ENCODE data around the gene METTL17. TPM values are rescaled to one million over a fixed set of nuclear protein-coding genes. Genes with fewer than 3 reads are reported as not detected.
"Not testable (repeated sequence)": the region's sequence is repeated elsewhere in the genome, so short reads cannot be mapped to it uniquely, and the experiment has no call there.

Gene METTL17
- total RNA-seq, 2 experiments from 2014 or later: 92.0 to 94.8 TPM

DNA sequence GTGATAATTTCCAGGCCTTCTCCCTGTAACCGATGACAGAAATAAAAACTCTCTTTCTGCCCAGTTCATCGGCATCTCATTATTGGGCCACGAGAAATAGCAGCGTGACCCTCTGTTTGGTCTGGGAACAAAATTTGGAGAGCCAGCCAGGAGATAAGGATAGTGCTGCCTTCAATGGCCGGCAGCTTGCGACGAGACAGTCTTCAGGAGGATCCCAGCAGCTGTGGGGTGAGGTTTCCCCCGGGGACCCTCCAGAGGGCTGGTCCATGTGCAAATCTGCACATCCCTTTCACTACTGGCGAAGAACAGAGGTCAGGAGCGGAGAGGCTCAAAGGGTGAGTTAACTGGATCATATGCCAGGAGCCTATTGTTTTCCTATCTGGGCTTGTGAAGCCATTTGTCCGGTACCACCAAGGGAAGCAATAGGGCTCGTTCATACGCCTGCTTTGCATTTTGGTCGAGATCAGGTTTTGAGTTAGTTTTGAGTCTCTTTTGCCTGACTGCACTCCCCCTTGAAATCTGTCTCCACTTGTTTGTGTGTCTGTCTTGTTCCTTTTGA, 14.1 kb downstream of the METTL17 start:
- Histone ChIP-seq H3K9me3 (ENCODE audit: control insufficient read depth in 1 of 2, insufficient read depth in 1 of 2, low read length in 2 of 2) (no peaks in the 10 kb centered on the region), H3K27ac (ENCODE audit: low read depth in 1 of 2, low read length in 2 of 2) (no peak overlapping the region), H3K36me3 (ENCODE audit: insufficient read depth, low read length) (no peaks in the 10 kb centered on the region), H3K4me1 (ENCODE audit: insufficient read depth, low read length) (no peaks in the 10 kb centered on the region), H3K27me3 (ENCODE audit: control insufficient read depth in 1 of 2, insufficient read depth in 2 of 2, low read length in 2 of 2) (no peaks in the 10 kb centered on the region), H3K4me3 (ENCODE audit: low read length) (no peak overlapping the region)
- ATAC-seq (ENCODE audit: poor library complexity): no peak
- intact Hi-C loops (cut with DNase I, micrococcal nuclease): no loop called here
- H3K4me1 Mint-ChIP-seq (ENCODE audit: low read depth): no peaks in the 10 kb centered on the region
- no peaks in the 10 kb centered on the region for H3K36me3 Mint-ChIP-seq (ENCODE audit: low read depth)
- ChIA-PET CTCF (interaction anchor here (0.5 to 2.1 kb wide), 4 partner anchors 11 to 440 kb away, joined by 3 to 7 read pairs (median 4); no protein-coding TSS in a partner anchor), POLR2A (no interaction called here)
- no peaks in the 10 kb centered on the region for H3K27me3 Mint-ChIP-seq
- no peaks in the 10 kb centered on the region for H3K9me3 Mint-ChIP-seq
- H3K27ac Mint-ChIP-seq: no peak overlapping the region
- DNase-seq: no peak
- H3K4me3 Mint-ChIP-seq: no peak overlapping the region
- TF ChIP-seq, protein P1, sequence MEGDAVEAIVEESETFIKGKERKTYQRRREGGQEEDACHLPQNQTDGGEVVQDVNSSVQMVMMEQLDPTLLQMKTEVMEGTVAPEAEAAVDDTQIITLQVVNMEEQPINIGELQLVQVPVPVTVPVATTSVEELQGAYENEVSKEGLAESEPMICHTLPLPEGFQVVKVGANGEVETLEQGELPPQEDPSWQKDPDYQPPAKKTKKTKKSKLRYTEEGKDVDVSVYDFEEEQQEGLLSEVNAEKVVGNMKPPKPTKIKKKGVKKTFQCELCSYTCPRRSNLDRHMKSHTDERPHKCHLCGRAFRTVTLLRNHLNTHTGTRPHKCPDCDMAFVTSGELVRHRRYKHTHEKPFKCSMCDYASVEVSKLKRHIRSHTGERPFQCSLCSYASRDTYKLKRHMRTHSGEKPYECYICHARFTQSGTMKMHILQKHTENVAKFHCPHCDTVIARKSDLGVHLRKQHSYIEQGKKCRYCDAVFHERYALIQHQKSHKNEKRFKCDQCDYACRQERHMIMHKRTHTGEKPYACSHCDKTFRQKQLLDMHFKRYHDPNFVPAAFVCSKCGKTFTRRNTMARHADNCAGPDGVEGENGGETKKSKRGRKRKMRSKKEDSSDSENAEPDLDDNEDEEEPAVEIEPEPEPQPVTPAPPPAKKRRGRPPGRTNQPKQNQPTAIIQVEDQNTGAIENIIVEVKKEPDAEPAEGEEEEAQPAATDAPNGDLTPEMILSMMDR (IDR thresholded peaks at IDR 0.05): no peak

DNA sequence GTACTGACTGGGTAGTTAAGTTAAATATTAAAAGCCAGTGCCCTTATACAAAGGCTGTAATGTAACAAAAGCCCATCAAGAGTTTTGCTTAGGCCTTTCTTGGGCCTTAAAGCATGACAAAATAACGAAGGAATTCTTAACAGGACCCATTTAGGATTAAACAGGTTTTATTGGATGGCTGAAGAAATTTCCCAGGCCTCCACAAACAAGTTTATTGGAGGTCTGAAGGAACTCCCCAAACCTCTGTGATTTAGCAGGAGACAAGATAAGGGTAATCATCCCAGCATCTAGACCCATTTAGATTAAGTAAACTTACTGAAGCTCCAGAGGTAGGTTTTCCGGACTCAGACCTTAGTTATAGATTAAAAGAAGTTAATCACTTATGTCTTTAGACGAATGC, 19.9 kb downstream of the METTL17 start:
- H3K4me3 ChIP-seq (ENCODE audit: low read length); H3K4me1 ChIP-seq (ENCODE audit: insufficient read depth, low read length); H3K9me3 ChIP-seq (ENCODE audit: control insufficient read depth in 1 of 2, insufficient read depth in 1 of 2, low read length in 2 of 2); CTCF ChIA-PET; H3K27me3 ChIP-seq (ENCODE audit: control insufficient read depth in 1 of 2, insufficient read depth in 2 of 2, low read length in 2 of 2); DNase-seq; ATAC-seq (ENCODE audit: poor library complexity); H3K36me3 Mint-ChIP-seq (ENCODE audit: low read depth); H3K4me1 Mint-ChIP-seq (ENCODE audit: low read depth); H3K9me3 Mint-ChIP-seq; H3K27ac Mint-ChIP-seq; H3K36me3 ChIP-seq (ENCODE audit: insufficient read depth, low read length); H3K27ac ChIP-seq (ENCODE audit: low read depth in 1 of 2, low read length in 2 of 2); H3K4me3 Mint-ChIP-seq: not testable (repeated sequence)
- POLR2A ChIA-PET: interaction anchor here (0.8 kb wide), 1 partner anchor 13 kb away, joined by 4 read pairs; no protein-coding TSS in a partner anchor
- H3K27me3 Mint-ChIP-seq: peaks cover 22% of the 10 kb centered on the region
- intact Hi-C loops (cut with DNase I, micrococcal nuclease): loop anchor here in 1 of 2 experiments (10.0 kb wide), 1 partner anchor 545 kb away; no protein-coding TSS in a partner anchor

DNA sequence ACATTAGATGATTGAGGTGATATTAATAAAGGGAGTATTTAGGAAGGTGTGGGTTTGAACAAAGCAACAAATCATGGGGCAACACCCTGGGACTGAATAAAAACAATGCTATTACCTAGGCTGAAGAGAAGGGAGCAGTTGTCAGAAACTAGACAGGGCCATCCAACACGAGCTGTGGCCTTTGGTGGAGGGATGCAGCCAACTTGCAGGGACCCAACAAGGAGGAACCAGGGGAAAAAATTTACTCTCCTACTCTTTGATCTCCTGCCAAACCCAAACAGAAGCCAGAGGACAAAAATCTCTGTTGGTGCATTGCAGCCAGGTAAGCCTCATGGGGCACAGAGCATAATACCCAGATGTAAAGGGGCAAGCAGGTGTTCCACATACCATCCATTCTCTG, 21.4 kb downstream of the METTL17 start:
- no peak for DNase-seq
- intact Hi-C loops (cut with DNase I, micrococcal nuclease): loop anchor here in 1 of 2 experiments (10.0 kb wide), 1 partner anchor 544 kb away; no protein-coding TSS in a partner anchor
- no peaks in the 10 kb centered on the region for H3K36me3 ChIP-seq (ENCODE audit: insufficient read depth, low read length)
- H3K4me3 Mint-ChIP-seq: no peak overlapping the region
- ATAC-seq (ENCODE audit: poor library complexity): no peak
- POLR2A ChIA-PET: interaction anchor here (0.7 kb wide), 1 partner anchor 60 kb away, joined by 3 read pairs; no protein-coding TSS in a partner anchor
- no peak overlapping the region for H3K27ac Mint-ChIP-seq
- no peaks in the 10 kb centered on the region for H3K36me3 Mint-ChIP-seq (ENCODE audit: low read depth)
- H3K27me3 Mint-ChIP-seq: peaks cover 23% of the 10 kb centered on the region
- TF ChIP-seq, protein P1 (IDR thresholded peaks at IDR 0.05): no peak
- no peak overlapping the region for H3K4me3 ChIP-seq (ENCODE audit: low read length)
- CTCF ChIA-PET: interaction anchor here (0.9 kb wide), 1 partner anchor 29 kb away, joined by 3 read pairs; no protein-coding TSS in a partner anchor
- H3K27ac ChIP-seq (ENCODE audit: low read depth in 1 of 2, low read length in 2 of 2): no peak overlapping the region
- peaks cover 0 to 6% of the 10 kb centered on the region in 2 experiments for H3K27me3 ChIP-seq (ENCODE audit: control insufficient read depth in 1 of 2, insufficient read depth in 2 of 2, low read length in 2 of 2)
- no peaks in the 10 kb centered on the region for H3K9me3 ChIP-seq (ENCODE audit: control insufficient read depth in 1 of 2, insufficient read depth in 1 of 2, low read length in 2 of 2)
- H3K9me3 Mint-ChIP-seq: no peaks in the 10 kb centered on the region
- no peaks in the 10 kb centered on the region for H3K4me1 ChIP-seq (ENCODE audit: insufficient read depth, low read length)
- H3K4me1 Mint-ChIP-seq (ENCODE audit: low read depth): no peaks in the 10 kb centered on the region

Measured in CD4-positive, alpha-beta T cell (primary cell).